Measurements from ENCODE around the gene PLPPR1. TPM values are rescaled to one million over a fixed set of nuclear protein-coding genes. Genes with fewer than 3 reads are reported as not detected.

Gene PLPPR1
- total and polyA plus RNA-seq, 2 of the 13 experiments (the other 11 are each of a cell fraction or from before 2014, with no cell fraction given) = 16.0 to 84.7 TPM

DNA sequence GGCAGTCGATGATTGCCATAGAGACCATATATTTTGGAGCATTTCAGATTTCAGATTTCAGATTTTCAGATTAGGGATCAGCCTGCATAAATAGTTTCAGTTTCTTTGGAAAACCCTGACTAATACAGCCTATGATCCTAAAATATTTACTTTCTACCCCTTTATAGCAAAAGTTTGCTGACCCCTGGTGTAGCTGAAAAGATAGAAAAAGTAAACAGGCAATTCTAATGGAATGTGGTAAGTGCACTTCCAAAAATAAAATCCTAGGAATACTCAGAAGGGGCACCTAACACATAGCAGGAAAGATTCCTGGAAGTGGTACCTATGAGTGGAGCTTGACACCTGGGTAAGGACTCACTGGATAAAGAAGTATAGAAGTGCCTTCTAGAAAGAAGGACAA, 321.8 kb downstream of the PLPPR1 start (continued):
- TF ChIP-seq, protein P1, sequence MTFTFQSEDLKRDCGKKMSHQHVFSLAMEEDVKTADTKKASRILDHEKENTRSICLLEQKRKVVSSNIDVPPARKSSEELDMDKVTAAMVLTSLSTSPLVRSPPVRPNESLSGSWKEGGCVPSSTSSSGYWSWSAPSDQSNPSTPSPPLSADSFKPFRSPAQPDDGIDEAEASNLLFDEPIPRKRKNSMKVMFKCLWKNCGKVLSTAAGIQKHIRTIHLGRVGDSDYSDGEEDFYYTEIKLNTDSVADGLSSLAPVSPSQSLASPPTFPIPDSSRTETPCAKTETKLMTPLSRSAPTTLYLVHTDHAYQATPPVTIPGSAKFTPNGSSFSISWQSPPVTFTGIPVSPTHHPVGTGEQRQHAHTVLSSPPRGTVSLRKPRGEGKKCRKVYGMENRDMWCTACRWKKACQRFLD (CRISPR knock-in tag; IDR thresholded peaks at IDR 0.05; ENCODE audit: borderline replicate concordance) = no peak

DNA sequence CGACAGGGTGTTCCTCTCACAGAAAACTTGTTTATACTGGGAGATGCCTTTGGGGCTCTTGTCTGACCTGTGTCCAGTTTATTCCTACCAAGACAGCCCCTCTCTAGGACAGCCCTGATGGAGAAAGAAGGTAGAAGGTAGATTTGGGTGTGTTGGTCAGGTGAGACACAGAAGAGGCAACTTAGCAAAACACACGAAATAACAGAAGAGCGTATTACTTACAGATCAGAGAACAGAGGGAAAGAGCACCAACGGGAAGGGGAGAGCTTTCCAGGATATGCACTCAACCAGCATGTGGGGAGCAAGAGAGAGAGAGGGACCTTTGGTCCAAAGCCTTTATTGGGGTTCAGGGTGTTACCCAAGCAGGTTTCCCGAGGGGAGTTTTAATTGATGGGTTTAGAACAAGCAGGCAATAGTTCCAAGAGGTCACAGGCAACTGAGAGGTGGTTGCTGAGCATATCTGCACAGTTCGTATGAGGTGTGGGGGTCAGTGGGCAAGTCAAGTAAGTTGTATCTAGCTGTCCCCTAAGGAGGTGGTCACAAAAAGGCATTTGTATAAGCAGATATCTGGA, 324.5 kb downstream of the PLPPR1 start:
- FAIRE-seq (no peak), ATAC-seq (no peak), DNase-seq (ENCODE audit: low spot score) (no peak)
- no peaks in the 10 kb centered on the region for H3K79me2 ChIP-seq (ENCODE audit: insufficient read depth, low read length)
- no peaks in the 10 kb centered on the region for H4K20me1 ChIP-seq (ENCODE audit: insufficient read depth, low read length)
- in situ Hi-C loops (cut with HindIII; ENCODE audit: extremely low pct_ligation_motif_present, low pct_unique_long_range_greater_than_20kb) (no loop called here), intact Hi-C loops (cut with micrococcal nuclease; ENCODE audit: unreplicated experiment) (no loop called here)
- H3K27ac ChIP-seq (ENCODE audit: extremely low read length, insufficient read depth, low read length) = peak overlapping the region; percentile 94
- H3K27me3 ChIP-seq (ENCODE audit: control insufficient read depth in 1 of 2, insufficient read depth in 2 of 2, low read length in 2 of 2) = no peaks in the 10 kb centered on the region
- no TSS peak for BruUV-seq (replicated peaks)
- no peaks in the 10 kb centered on the region for H3K36me3 ChIP-seq (replicated peaks in 1 of 2; ENCODE audit: control insufficient read depth in 1 of 2, insufficient read depth in 2 of 2, low read length in 2 of 2)
- ChIA-PET CTCF (ENCODE audit: low intra/inter-chr PET ratio, low total read pairs) (no interaction called here), POLR2A (interaction anchor here (2.5 to 4.8 kb wide), 2 partner anchors 14 to 28 kb away, joined by 33 to 116 read pairs; no protein-coding TSS in a partner anchor)
- H3K9ac ChIP-seq (ENCODE audit: insufficient read depth, low read depth, low read length) = peak overlapping the region; percentile 37
- peaks cover 95% of the 10 kb centered on the region for H3K4me1 ChIP-seq (ENCODE audit: insufficient read depth, low read length)
- 91% methylated on average over 6 of the region's 6 CpGs for WGBS (ENCODE audit: low lambda C conversion rate)
- peak overlapping the region; percentile 4 for H2AFZ ChIP-seq (ENCODE audit: low read length)
- H3K4me3 ChIP-seq (replicated peaks in 1 of 3; ENCODE audit: insufficient read depth in 1 of 3, low read depth in 2 of 3, low read length in 3 of 3) = no peak overlapping the region
- no peak overlapping the region for H3K4me2 ChIP-seq (ENCODE audit: low read depth, low read length)
- no peaks in the 10 kb centered on the region for H3K9me3 ChIP-seq (ENCODE audit: low read length)
- TF ChIP-seq ZBTB38 (CRISPR knock-in tag; IDR thresholded peaks at IDR 0.05) (peak; percentile 77), ZSCAN12 (CRISPR knock-in tag; IDR thresholded peaks at IDR 0.05) (0 out of 2 replicates have a peak, but pooled peaks have one; percentile 40), MED1 (CRISPR knock-in tag; IDR thresholded peaks at IDR 0.05) (0 out of 2 replicates have a peak, but pooled peaks have one; percentile 16), SOX6 (IDR thresholded peaks at IDR 0.05) (no peak), SOX6 (CRISPR knock-in tag; IDR thresholded peaks at IDR 0.05) (0 out of 2 replicates have a peak, but pooled peaks have one; percentile 22), ZNF317 (CRISPR knock-in tag; IDR thresholded peaks at IDR 0.05) (0 out of 2 replicates have a peak, but pooled peaks have one; percentile 25), HOXA5 (CRISPR knock-in tag; IDR thresholded peaks at IDR 0.05) (peak; percentile 53; the same call in 1 of the 2 replicates), FOXJ3 (CRISPR knock-in tag; IDR thresholded peaks at IDR 0.05; ENCODE audit: borderline replicate concordance) (0 out of 2 replicates have a peak, but pooled peaks have one; percentile 18), CBX2 (IDR thresholded peaks at IDR 0.05; ENCODE audit: low read depth, low read length) (no peak), CBX2 (CRISPR knock-in tag; IDR thresholded peaks at IDR 0.05; ENCODE audit: low read depth) (no peak), ZNF232 (CRISPR knock-in tag; IDR thresholded peaks at IDR 0.05; ENCODE audit: borderline replicate concordance) (0 out of 2 replicates have a peak, but pooled peaks have one; percentile 46)
- TF ChIP-seq, protein P2, sequence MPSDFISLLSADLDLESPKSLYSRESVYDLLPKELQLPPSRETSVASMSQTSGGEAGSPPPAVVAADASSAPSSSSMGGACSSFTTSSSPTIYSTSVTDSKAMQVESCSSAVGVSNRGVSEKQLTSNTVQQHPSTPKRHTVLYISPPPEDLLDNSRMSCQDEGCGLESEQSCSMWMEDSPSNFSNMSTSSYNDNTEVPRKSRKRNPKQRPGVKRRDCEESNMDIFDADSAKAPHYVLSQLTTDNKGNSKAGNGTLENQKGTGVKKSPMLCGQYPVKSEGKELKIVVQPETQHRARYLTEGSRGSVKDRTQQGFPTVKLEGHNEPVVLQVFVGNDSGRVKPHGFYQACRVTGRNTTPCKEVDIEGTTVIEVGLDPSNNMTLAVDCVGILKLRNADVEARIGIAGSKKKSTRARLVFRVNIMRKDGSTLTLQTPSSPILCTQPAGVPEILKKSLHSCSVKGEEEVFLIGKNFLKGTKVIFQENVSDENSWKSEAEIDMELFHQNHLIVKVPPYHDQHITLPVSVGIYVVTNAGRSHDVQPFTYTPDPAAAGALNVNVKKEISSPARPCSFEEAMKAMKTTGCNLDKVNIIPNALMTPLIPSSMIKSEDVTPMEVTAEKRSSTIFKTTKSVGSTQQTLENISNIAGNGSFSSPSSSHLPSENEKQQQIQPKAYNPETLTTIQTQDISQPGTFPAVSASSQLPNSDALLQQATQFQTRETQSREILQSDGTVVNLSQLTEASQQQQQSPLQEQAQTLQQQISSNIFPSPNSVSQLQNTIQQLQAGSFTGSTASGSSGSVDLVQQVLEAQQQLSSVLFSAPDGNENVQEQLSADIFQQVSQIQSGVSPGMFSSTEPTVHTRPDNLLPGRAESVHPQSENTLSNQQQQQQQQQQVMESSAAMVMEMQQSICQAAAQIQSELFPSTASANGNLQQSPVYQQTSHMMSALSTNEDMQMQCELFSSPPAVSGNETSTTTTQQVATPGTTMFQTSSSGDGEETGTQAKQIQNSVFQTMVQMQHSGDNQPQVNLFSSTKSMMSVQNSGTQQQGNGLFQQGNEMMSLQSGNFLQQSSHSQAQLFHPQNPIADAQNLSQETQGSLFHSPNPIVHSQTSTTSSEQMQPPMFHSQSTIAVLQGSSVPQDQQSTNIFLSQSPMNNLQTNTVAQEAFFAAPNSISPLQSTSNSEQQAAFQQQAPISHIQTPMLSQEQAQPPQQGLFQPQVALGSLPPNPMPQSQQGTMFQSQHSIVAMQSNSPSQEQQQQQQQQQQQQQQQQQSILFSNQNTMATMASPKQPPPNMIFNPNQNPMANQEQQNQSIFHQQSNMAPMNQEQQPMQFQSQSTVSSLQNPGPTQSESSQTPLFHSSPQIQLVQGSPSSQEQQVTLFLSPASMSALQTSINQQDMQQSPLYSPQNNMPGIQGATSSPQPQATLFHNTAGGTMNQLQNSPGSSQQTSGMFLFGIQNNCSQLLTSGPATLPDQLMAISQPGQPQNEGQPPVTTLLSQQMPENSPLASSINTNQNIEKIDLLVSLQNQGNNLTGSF (CRISPR knock-in tag; IDR thresholded peaks at IDR 0.05) = 0 out of 2 replicates have a peak, but pooled peaks have one; percentile 51
- TF ChIP-seq, protein P3, sequence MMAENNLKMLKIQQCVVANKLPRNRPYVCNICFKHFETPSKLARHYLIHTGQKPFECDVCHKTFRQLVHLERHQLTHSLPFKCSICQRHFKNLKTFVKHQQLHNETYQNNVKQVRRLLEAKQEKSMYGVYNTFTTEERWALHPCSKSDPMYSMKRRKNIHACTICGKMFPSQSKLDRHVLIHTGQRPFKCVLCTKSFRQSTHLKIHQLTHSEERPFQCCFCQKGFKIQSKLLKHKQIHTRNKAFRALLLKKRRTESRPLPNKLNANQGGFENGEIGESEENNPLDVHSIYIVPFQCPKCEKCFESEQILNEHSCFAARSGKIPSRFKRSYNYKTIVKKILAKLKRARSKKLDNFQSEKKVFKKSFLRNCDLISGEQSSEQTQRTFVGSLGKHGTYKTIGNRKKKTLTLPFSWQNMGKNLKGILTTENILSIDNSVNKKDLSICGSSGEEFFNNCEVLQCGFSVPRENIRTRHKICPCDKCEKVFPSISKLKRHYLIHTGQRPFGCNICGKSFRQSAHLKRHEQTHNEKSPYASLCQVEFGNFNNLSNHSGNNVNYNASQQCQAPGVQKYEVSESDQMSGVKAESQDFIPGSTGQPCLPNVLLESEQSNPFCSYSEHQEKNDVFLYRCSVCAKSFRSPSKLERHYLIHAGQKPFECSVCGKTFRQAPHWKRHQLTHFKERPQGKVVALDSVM (CRISPR knock-in tag; IDR thresholded peaks at IDR 0.05) = no peak
